GM12875 (cell line): ENCODE measurements around the gene LENG9.

Experiments used
- H3K4me3 ChIP-seq: one replicate; pipeline ENCODE4 v1.5.1; 2011; ENCODE audit warnings: low read depth, low read length, control low read depth
- TF ChIP-seq, protein P1 (sequence below): IDR thresholded peaks from 2 replicates; pipeline ENCODE4 v1.5.1; 2011; ENCODE audit warnings: low read depth, mild to moderate bottlenecking, control low read depth, inconsistent platforms, low read length, moderate library complexity, borderline replicate concordance; ENCODE audit not compliant: insufficient read depth

The LENG9 gene

DNA sequence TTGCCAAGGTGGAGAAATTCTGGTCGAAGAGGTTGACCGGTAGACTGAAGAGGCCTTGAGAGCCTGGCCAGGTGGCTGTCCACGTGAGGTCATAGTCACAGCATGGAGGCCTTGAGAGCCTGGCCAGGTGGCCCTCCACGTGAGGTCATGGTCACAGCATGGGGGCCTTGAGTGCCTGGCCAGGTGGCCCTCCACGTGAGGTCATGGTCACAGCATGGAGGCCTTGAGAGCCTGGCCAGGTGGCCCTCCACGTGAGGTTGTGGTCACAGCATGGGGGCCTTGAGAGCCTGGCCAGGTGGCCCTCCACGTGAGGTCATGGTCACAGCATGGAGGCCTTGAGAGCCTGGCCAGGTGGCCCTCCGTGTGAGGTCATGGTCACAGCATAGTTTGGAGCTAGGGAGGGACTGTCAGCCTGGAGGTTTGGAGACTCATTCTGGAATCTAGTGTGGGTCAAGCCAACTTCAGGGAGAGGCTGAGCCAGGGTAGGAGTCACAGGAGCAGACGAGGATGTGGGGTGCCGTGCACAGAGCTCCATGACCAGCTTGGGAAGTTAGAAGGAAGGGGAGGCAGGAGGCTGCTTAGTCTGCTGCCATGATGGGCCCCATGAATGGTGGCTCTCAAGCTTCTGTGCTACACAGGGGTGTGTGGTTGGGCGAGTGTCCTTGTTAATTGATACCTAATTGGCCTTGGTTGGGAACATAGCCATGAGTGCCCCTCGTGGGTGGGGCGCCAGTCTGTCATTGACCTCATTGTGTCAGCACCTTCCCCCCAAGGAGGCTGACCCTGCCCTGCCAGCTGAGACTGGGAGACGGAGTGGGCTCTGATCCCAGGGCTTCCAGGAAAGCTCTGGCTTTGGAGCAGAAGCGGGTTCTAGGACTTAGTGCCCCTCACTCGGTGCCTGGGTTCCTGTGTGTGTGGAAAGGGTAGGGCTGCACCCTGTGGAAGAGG is 4.0 kb downstream of the LENG9 start:
- H3K4me3 ChIP-seq: no peak overlapping the region
- TF ChIP-seq, protein P1, sequence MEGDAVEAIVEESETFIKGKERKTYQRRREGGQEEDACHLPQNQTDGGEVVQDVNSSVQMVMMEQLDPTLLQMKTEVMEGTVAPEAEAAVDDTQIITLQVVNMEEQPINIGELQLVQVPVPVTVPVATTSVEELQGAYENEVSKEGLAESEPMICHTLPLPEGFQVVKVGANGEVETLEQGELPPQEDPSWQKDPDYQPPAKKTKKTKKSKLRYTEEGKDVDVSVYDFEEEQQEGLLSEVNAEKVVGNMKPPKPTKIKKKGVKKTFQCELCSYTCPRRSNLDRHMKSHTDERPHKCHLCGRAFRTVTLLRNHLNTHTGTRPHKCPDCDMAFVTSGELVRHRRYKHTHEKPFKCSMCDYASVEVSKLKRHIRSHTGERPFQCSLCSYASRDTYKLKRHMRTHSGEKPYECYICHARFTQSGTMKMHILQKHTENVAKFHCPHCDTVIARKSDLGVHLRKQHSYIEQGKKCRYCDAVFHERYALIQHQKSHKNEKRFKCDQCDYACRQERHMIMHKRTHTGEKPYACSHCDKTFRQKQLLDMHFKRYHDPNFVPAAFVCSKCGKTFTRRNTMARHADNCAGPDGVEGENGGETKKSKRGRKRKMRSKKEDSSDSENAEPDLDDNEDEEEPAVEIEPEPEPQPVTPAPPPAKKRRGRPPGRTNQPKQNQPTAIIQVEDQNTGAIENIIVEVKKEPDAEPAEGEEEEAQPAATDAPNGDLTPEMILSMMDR: no peak

DNA sequence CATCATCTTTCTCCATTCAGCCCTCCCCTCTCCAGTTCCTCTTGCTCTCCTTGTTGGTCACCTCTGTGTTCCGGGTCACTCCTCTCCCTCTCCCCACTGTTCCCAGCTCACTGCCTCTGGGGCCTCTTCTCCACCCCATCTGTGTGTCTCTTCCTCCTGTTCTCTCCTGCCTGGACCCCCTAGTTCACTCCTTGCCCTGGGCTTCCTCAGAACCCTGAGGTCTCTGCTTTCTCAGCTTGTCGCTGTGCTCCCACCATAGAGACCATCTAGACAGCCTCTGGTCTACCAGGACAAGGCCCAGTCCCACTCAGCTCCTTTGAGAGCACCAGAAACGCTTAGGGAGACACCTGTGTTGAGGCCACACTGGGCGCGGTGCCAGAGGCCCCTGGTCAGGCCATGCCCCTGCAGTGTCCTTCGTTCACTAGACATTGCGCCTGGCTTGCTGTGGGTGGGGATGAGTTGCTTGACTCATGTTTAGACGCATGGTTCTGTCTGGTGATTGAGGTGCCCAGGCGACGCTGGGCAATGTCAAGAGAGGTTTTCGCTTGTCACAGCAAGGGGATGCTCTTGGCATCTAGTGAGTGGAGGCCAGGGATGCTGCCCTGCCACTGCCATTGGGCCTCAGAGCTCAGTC is 4.8 kb downstream of the LENG9 start:
- TF ChIP-seq, protein P1: no peak
- H3K4me3 ChIP-seq: no peak overlapping the region

DNA sequence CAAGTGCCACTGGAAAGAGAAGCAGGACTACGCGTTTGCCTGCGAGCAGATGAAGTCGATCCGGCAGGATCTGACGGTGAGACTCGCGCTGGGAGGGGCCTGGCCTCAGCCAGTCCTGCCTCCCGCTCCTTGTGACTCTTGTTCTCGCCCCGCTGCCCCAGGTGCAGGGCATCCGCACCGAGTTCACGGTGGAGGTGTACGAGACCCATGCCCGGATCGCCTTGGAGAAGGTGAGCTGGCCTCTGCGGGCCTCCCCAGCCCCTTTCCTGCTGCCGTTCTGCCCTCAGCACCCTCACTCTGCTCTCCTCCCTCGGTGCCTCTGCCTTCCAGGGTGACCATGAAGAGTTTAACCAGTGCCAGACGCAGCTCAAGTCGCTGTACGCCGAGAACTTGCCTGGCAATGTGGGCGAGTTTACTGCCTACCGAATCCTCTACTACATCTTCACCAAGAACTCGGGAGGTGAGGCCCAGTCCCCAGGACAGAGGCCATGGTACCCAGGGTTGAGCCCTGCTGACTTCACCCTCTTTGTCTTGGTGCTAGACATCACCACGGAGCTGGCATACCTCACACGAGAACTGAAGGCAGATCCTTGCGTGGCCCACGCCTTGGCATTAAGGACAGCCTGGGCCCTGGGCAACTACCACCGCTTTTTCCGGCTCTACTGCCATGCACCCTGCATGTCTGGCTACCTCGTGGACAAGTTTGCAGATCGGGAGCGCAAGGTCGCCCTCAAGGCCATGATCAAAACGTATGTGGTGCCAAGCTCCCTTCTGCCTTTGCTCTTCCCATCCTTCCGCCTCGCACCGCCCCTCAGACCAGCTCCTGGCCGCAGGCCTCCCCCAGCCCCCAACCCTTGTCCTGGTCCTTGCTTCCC is 5.6 kb downstream of the LENG9 start:
- TF ChIP-seq, protein P1: no peak

DNA sequence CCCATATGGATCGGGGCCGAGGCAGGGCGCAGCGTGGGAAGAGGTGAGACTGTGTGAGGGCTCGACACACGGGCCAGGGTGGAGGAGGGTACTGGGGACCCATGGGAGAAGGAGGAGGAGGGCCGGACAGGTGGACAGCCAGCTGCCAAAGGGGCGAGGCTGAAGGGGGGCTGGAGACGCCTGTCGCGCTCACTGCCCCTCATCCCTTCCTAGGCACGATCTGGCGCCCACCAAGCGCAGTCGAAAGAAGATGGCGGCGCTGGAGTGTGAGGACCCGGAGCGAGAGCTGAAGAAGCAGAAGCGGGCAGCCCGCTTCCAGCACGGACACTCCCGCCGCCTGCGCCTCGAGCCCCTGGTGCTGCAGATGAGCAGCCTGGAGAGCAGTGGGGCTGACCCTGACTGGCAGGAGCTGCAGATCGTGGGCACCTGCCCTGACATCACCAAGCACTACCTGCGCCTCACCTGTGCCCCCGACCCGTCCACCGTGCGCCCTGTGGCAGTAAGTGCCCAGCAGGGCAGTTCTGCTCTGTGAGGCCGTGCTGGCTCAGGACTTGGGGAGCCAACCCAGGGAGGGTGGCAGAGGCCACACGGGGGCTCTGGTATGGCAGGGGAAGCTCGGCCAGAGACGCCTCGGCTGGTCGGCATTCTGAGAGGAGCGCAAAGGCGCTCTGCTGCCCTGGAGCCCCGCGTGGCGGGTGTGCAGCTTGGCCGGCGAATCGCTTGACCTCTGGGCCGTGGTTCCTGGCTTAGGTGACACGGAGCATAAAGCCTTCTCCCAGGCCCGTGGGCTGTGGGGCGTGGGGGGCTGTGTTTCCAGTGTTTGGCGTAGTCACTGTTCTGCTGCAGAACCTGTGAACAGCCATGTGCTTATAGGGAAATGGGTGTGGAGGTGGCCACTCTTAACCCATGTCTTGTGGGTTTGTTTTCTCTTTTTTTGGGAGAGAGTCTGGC is 6.9 kb downstream of the LENG9 start:
- no peak overlapping the region for H3K4me3 ChIP-seq
- TF ChIP-seq, protein P1: no peak

More for the DNA sequence above, 5.6 kb downstream of the LENG9 start:
- H3K4me3 ChIP-seq: no peak overlapping the region

DNA sequence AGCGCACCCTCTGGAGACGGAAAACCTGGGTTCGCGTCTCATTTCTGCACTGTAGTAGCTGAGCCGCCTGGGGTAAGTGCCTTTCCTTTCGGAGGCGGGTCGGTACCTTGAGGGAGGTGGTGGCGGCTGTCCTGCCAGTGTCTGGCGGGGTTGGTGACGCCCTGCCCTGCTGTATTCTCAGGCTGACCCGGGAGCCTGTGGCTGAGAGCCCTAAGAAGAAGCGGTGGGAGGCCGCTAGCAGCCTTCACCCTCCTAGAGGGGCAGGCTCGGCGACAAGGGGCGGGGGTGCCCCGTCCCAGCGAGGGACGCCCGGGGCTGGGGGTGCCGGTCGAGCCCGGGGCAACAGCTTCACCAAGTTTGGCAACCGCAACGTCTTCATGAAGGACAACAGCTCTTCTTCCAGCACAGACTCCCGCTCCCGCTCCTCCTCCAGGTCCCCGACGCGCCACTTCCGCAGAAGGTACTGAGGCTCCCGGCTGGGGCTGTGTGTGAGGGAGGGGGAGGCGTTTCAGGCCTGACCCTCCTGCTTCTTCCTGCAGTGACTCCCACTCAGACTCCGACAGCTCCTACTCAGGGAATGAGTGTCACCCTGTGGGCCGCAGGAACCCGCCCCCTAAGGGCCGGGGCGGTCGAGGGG is 7.7 kb downstream of the LENG9 start:
- no peak overlapping the region for H3K4me3 ChIP-seq
- TF ChIP-seq, protein P1: no peak
